Vagina (tissue), 2 donors: Measurements from ENCODE around the gene GRIN2A. TPM values are rescaled to one million over a fixed set of nuclear protein-coding genes. Genes with fewer than 3 reads are reported as not detected.

ENCODE experiments used
- DNase-seq, 2 donors: peaks; one replicate each; pipeline ENCODE4 v3.0.0-alpha.2; 2017; ENCODE audit errors: extremely low spot score in 2 of 2
- H3K27ac ChIP-seq: fragments of 200-600 bp; sonication (generic); one replicate; pipeline ENCODE4 v1.5.1; 2019
- H3K27me3 ChIP-seq: fragments of 200-600 bp; sonication (generic); one replicate; pipeline ENCODE4 v1.5.1; 2019
- H3K36me3 ChIP-seq, 2 donors: fragments of 200-600 bp; sonication (generic); one replicate each; pipeline ENCODE4 v1.5.1; 2017 to 2019
- H3K4me1 ChIP-seq: fragments of 200-600 bp; sonication (generic); one replicate; pipeline ENCODE4 v1.5.1; 2019
- H3K4me3 ChIP-seq, 2 donors: fragments of 200-600 bp; sonication (generic); 1 replicate in 1 of 2; 2 replicates in 1 of 2; pipeline ENCODE4 v1.5.1; 2016 to 2019
- H3K9me3 ChIP-seq: fragments of 200-600 bp; sonication (generic); one replicate; pipeline ENCODE4 v1.5.1; 2019
- POLR2A ChIP-seq, 2 donors: fragments of 450-650 bp; IDR thresholded peaks; one replicate each; pipeline ENCODE4 v1.6.1; 2017; ENCODE audit warnings: antibody characterized with exemption in 2 of 2, mild to moderate bottlenecking in 2 of 2, moderate library complexity in 2 of 2
- POLR2AphosphoS5 ChIP-seq, 2 donors: sonication (generic); formaldehyde crosslinking; IDR thresholded peaks; one replicate each; pipeline ENCODE4 v1.9.0; 2017; ENCODE audit warnings: antibody characterized with exemption in 2 of 2, mild to moderate bottlenecking in 2 of 2, low read depth in 1 of 2; ENCODE audit not compliant: insufficient read depth in 1 of 2
- intact Hi-C: fragments of 100-400 bp; cut with DNase I; formaldehyde crosslinking; loops from one replicate; pipeline ENCODE4 v1.15.1; 2023
- total RNA-seq: library from RNA; depleted of rRNA; stranded (reverse); fragments of >200 nt; gene quantifications from one replicate; pipeline ENCODE4 v1.2.3, GENCODE V29; 2016
- TF ChIP-seq, protein P1 (sequence below), 3 experiments: fragments of 450-650 bp in 2 of 3; fragments of 200-600 bp in 1 of 3; sonication (generic) in 1 of 3; IDR thresholded peaks; one replicate each; pipeline ENCODE4 v1.5.1; 2017 to 2019; ENCODE audit warnings: antibody characterized with exemption in 3 of 3, mild to moderate bottlenecking in 2 of 3, moderate library complexity in 2 of 3

Gene GRIN2A
- total RNA-seq, 1 donor from 2014 or later: 1.5 TPM

DNA sequence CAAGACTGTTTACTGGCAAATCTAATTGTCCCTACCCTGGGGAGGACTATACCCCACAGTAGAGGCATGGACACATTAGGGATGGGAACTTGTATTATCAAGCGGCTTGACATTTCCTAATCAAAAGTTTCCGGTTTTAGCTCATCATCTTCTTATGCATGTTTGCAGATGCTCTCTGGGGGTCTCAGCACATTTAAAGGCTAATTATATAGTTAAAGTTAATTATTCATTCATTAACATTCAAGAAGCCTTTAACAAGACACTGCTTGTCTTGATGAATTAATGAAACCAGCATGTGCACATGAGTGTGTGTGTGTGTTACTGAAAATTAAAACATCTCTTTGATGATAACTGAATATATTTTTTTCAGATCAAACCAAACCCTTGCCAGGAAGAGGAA lies 377.1 kb downstream of the GRIN2A start:
- intact Hi-C loops: no loop called here
- H3K36me3 ChIP-seq: no peaks in the 10 kb centered on the region

DNA sequence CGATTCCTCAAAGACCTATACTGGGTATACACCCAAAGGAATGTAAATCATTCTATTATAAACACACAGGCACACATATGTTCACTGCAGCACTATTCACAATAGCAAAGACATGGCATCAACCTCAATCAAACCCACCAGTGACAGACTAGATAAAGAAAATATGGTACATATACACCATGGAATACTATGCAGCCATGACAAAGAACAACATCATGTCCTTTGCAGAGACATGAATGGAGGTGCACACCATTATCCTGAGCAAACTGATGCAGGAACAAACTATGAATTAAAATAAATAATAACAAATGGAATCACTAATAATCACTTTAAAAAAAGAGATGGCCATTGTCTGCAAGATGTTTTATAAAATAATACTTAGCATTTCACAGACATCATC lies 380.1 kb downstream of the GRIN2A start:
- no peaks in the 10 kb centered on the region for H3K36me3 ChIP-seq
- H3K9me3 ChIP-seq: no peaks in the 10 kb centered on the region
- no peak for TF ChIP-seq POLR2AphosphoS5 (IDR thresholded peaks at IDR 0.05; ENCODE audit: insufficient read depth in 1 of 2, low read depth in 1 of 2)
- TF ChIP-seq POLR2A (IDR thresholded peaks at IDR 0.05): no peak
- TF ChIP-seq, protein P1, sequence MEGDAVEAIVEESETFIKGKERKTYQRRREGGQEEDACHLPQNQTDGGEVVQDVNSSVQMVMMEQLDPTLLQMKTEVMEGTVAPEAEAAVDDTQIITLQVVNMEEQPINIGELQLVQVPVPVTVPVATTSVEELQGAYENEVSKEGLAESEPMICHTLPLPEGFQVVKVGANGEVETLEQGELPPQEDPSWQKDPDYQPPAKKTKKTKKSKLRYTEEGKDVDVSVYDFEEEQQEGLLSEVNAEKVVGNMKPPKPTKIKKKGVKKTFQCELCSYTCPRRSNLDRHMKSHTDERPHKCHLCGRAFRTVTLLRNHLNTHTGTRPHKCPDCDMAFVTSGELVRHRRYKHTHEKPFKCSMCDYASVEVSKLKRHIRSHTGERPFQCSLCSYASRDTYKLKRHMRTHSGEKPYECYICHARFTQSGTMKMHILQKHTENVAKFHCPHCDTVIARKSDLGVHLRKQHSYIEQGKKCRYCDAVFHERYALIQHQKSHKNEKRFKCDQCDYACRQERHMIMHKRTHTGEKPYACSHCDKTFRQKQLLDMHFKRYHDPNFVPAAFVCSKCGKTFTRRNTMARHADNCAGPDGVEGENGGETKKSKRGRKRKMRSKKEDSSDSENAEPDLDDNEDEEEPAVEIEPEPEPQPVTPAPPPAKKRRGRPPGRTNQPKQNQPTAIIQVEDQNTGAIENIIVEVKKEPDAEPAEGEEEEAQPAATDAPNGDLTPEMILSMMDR (IDR thresholded peaks at IDR 0.05): no peak
- no peak for DNase-seq
- H3K4me3 ChIP-seq: no peak overlapping the region
- intact Hi-C loops: no loop called here
- H3K4me1 ChIP-seq: no peaks in the 10 kb centered on the region
- H3K27ac ChIP-seq: no peak overlapping the region
- no peaks in the 10 kb centered on the region for H3K27me3 ChIP-seq

More for the DNA sequence above, 377.1 kb downstream of the GRIN2A start:
- no peak overlapping the region for H3K27ac ChIP-seq
- TF ChIP-seq POLR2A (IDR thresholded peaks at IDR 0.05) (no peak), POLR2AphosphoS5 (IDR thresholded peaks at IDR 0.05; ENCODE audit: insufficient read depth in 1 of 2, low read depth in 1 of 2) (no peak)
- TF ChIP-seq, protein P1 (IDR thresholded peaks at IDR 0.05): no peak
- H3K27me3 ChIP-seq: no peaks in the 10 kb centered on the region
- H3K9me3 ChIP-seq: no peaks in the 10 kb centered on the region
- DNase-seq: no peak
- no peak overlapping the region for H3K4me3 ChIP-seq
- no peaks in the 10 kb centered on the region for H3K4me1 ChIP-seq

DNA sequence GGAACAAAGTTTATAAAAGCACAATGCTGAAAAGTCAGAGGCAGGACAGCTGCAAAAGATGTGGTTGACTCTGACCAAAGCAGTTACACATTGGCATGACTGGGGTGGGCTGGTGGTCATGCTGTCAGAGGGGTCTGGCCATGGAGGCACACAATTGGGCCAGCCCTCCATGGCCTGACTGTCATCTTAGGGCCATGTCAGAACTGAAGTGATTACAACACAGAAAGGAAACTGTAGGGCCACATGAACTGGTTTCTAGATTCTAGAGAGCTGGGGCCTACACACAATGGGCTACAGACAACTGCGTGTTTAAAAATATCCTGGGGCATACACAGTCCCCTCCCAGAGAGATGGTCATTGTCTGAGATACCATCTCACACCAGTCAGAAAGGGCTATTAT lies 380.6 kb downstream of the GRIN2A start:
- intact Hi-C loops: no loop called here
- Histone ChIP-seq H3K36me3 (no peaks in the 10 kb centered on the region), H3K9me3 (no peaks in the 10 kb centered on the region), H3K27ac (no peak overlapping the region), H3K27me3 (no peaks in the 10 kb centered on the region), H3K4me1 (no peaks in the 10 kb centered on the region), H3K4me3 (no peak overlapping the region)
- TF ChIP-seq, protein P1 (IDR thresholded peaks at IDR 0.05): no peak
- no peak for TF ChIP-seq POLR2A (IDR thresholded peaks at IDR 0.05)
- no peak for TF ChIP-seq POLR2AphosphoS5 (IDR thresholded peaks at IDR 0.05; ENCODE audit: insufficient read depth in 1 of 2, low read depth in 1 of 2)
- DNase-seq: no peak

DNA sequence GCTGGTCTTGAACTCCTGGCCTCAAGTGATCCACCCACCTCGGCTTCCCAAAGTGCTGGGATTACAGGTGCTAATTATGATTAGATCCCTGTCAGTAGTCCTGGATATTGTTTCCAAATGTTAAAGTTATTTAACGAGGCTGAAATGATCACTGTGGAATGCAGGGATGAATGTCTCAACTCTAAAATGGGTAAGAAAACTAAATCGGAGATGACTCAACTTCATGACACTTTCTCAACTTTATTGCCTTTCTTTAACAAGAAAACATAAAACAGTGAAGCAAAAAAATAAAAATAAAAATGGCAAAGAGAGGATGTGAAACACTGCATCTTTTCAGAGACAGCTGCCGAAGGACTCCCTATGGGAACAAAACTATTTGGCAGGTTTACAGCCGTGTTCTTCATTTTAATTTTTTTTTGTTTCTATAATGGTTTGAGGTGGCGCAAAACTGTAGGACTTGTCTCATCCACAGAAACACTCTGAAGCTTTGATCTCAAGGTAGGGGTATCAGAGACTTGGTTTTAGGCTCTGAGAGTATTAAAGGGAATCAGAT lies 382.0 kb downstream of the GRIN2A start:
- Histone ChIP-seq H3K4me3 (no peak overlapping the region), H3K36me3 (no peaks in the 10 kb centered on the region), H3K27ac (no peak overlapping the region), H3K4me1 (no peaks in the 10 kb centered on the region), H3K9me3 (no peaks in the 10 kb centered on the region), H3K27me3 (no peaks in the 10 kb centered on the region)
- TF ChIP-seq, protein P1 (IDR thresholded peaks at IDR 0.05): no peak
- no peak for TF ChIP-seq POLR2A (IDR thresholded peaks at IDR 0.05)
- TF ChIP-seq POLR2AphosphoS5 (IDR thresholded peaks at IDR 0.05; ENCODE audit: insufficient read depth in 1 of 2, low read depth in 1 of 2): no peak
- intact Hi-C loops: no loop called here
- no peak for DNase-seq

DNA sequence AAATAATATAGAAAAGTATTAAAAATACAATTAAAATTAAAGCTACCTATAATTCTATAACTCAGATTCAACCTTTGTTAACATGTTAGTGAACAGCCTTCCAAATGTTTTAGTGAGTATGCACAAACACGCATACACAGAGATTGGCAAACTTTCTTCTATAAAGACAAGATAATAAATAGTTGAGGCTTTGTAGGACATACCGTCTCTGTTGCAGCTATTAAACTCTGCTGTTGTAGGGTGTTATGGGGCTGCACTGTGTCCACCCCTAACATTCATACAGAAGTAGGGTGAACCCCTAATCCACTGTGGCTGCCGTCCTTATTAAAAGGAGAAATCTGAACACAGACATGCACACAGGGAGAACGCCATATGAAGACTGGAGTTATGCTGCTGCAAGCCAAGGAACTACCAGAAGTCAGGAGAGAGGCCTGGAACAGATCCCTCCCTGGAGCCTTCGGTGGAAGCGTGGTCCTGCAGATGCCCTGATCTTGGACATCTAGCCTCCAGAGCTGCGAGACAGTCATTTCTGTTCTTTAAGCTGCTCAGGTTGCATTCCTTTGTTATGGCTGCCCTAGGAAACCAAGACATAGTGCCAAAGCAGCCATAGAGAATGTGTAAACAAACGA lies 383.2 kb downstream of the GRIN2A start:
- TF ChIP-seq, protein P1 (IDR thresholded peaks at IDR 0.05): no peak
- TF ChIP-seq POLR2AphosphoS5 (IDR thresholded peaks at IDR 0.05; ENCODE audit: insufficient read depth in 1 of 2, low read depth in 1 of 2): no peak
- TF ChIP-seq POLR2A (IDR thresholded peaks at IDR 0.05): no peak
- Histone ChIP-seq H3K27ac (no peak overlapping the region), H3K4me1 (no peaks in the 10 kb centered on the region), H3K4me3 (no peak overlapping the region), H3K27me3 (no peaks in the 10 kb centered on the region), H3K36me3 (no peaks in the 10 kb centered on the region), H3K9me3 (no peaks in the 10 kb centered on the region)
- intact Hi-C loops: no loop called here
- DNase-seq: no peak
